SIG-M5 (cell line): ENCODE results near the gene VSTM5.

ENCODE experiments used
- DNase-seq: peaks from one replicate; lab custom pipeline; 2025; lab: John Stamatoyannopoulos, UW

VSTM5 gene

DNA sequence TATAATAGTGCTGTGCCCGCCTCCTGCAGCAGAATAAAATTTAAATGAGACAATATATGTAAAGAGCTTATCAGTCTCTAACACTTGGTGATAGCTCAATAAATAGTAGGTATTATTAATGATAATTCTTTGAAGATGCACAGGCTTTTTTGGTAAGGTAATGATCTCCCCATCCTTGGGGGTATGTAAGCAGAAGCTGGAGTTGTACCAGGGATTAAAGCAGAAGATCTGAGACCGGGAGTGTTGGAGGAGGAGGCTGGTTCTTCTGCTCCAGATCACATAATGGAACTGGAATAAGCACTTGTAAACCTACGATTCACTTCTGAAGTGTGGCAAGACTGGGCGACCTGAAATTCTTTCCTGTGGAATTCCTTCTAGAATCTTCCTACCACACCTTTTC, 8.4 kb downstream of the VSTM5 start:
- DNase-seq = no peak

DNA sequence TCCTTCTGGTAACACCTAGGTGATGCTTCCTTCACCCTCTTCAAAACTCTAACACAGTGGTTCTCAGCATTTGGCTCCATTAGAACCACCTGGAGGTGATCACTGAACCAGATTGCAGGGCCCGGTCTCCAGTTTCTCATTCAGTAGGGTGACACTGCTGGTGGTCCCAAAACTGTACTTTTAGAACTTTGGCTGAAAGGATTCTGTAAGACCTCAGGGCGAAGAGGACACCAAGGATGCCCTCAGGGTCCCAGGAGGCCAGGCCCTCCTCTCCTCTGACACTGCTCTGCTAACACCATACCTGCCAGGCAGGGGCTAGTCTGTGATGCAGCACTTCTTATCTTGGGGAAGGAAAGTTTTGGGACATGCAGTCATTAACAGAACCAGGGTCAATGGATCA, 9.0 kb downstream of the VSTM5 start:
- DNase-seq = no peak

DNA sequence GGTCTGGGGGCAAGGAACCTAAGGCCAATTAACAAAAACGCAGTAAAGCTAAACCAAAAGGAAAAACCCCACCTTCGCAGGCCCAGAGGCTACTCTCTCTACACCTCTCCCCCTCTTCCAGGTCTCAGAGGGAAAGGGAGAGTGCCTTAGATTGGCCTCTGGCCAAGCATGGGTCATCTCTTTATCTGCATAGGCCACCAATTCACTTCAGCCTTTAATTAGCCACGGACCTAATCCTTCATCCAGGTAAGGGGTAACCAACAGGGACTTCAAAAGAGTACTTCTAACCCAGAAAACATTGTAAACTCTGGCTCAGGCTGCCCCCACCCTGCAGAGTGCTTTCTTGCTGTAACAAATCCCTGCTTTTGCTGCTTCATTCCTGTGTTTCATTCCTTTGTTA, 9.4 kb downstream of the VSTM5 start:
- DNase-seq = no peak

DNA sequence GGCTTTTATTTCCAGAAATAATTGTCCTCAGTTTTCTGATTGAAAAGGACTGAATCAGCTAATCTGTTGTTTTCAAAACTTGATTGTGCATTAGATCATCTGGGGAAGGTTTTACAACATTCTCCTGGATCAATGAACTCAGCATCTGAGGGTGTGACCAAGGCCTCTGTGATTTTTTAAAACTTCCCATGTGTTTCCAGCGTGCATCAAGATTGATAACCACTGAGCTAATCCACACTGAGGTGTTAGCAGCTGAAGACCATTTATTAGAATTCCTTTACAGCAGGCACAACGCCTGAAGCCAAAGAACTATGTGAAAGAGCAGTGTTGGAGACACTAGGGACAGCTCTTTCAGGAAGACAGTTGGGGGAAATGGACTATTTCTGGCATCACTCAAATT, 10.2 kb downstream of the VSTM5 start:
- DNase-seq = no peak

DNA sequence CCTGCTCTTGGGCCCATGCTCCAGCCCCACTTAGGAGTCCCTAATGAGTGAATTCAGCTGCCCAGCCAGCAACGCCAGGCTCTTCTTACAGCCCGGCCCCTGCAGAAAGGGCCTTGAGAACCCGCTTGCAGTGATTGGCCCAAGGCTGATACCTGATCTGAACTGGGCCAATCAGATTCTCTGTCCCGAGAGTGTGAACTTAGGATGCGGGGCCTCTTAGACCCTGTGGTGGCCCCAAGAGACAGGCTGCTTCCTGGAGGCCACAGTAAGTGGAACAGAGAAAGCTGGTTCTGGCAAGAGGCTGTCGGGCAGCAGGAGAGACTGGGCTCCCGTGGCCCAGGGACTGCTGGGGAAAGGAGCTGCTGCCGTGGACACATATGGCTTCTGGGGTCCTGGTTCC, 11.5 kb downstream of the VSTM5 start:
- no peak for DNase-seq

DNA sequence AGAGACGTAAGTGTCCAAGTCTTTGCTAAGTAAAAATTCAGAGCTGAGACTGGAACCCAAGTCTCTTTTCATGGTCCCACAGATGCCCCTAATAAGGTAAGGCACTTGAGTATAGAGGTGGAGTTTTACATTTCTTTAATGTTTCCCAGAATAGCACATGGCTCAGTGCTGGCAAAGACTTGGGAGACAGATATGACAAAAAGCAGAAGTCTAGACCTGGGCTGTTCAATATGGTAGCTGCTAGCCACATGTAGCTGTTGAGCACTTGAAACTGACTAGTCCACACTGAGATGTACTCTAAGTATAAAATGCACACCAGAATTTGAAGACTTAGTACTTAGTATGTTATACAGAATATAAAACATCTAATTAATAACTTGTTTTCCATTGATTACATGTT, 17.6 kb downstream of the VSTM5 start:
- no peak for DNase-seq

DNA sequence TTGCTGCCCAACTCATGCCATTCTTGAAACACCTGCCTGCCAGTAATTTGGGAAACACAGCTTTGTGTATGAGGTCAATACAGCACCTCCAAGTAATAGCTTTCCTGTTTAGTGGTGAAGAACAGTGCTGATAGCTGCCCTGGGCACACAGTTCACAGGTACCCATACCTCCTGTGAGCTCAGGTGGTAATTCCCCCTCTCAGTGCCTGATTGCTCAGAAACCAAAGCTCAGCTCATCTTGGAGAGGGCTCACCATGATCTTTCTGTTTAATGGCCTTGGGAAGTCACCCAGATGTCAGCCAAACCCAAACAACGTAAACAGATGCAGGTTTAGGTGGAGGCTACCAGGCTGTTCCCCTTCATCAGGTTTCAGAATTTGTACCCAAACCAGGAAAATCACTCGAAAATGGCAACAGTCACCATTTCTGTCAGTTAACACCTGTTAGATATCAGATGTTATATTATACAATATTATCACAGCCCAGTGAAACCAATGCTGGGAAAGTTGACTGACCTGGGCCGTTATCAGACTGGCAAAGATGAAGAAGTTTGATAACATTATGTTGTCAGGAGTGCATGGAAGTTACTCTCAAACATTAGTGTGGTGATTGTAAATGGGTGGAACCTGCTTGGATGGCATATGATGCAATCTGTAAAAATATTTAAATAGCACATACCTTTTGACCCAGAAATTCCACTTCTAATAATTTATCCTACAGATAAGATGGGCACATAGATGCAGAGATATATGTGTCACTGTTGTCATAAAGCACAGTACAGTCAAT, 18.9 kb downstream of the VSTM5 start:
- DNase-seq = no peak

DNA sequence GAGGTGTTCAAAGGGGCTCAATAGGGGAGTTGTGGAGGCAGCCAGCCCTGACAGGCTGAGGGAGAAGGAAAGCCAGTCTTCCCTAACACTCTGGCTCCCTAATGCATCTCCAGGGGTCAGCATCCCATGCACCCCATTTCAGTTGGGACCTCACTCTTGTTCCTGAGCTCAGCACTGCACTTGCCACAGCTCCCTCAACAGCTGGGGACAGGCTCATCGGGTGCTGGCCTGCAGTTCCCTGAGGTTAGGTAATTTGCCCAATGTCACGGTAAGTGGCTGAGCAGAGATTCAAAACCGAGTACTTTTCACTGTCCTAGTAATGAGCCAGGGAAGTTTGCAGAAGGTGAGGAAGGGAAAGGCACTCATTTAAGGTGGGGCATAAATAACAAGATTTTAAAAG, 20.8 kb downstream of the VSTM5 start:
- DNase-seq = no peak

DNA sequence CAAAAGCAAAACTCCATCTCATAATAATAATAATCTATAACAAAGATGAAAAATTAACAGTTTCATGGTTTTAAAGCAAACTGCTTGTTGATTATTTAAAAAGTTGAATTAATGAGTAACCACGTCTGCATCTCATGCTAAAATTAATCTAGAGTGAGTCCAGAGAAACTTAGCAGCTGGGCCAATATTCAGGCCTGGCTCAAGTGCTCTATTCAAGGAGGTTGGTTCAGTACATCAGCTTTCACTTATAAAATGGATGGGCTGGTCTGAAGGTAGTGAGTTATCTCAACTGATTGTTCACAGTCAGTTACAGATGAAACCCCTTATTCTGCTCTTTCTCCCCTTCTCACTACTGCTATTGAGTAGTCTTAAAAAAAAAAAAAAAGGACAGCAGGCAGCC, 23.1 kb downstream of the VSTM5 start:
- no peak for DNase-seq

DNA sequence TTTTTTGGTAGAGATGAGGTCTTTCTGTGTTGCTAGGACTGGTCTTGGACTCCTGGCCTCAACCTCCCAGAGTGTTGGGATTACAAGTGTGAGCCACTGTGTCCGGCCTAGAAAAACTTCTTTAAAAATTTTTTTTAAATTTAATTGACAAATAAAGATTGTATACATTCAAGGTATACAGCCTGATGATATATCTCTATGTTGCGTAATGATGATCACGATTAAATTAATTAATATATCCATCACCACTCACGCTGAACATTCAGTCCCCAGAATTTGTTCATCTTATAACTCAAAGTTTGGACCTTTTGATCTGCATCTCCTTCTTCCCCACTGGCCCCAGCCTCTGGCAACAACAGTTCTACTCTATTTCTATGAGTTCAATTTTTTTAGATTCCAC, 27.2 kb downstream of the VSTM5 start:
- no peak for DNase-seq

DNA sequence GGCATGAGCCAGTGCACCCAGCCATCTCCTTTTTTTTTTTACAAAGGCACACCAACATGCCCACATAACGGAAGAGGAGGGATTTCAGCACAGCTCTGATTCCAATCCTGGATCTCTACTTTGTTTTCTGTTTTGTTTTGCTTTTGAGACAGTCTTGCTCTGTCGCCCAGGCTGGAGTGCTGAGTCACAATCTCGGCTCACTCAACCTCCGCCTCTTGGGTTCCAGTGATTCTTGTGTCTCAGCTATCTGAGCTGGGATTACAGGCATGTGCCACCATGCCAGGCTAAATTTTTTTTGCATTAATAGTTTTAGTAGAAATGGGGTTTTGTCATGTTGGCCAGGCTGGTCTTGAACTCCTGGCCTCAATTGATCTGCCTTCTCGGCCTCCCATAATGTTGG, 28.1 kb downstream of the VSTM5 start:
- DNase-seq = no peak

DNA sequence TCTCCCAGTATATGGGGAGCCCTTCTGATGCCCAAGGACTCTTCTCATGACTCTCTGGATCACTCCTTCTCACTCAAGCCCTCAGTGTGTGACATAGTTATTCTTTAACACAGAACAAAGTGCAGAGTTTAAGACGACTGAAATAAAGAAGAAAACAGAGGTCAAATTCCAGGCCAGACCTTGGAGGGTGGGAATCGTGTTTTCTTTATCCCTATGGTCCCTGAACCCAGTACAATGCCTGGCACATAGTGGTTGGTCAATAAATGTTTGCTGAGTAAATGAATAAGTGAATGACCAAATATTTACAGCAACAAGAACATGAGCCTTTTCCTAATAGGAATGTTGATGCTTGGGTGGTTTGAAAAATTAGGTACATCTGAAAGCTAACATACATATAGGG, 28.8 kb downstream of the VSTM5 start:
- DNase-seq = no peak

DNA sequence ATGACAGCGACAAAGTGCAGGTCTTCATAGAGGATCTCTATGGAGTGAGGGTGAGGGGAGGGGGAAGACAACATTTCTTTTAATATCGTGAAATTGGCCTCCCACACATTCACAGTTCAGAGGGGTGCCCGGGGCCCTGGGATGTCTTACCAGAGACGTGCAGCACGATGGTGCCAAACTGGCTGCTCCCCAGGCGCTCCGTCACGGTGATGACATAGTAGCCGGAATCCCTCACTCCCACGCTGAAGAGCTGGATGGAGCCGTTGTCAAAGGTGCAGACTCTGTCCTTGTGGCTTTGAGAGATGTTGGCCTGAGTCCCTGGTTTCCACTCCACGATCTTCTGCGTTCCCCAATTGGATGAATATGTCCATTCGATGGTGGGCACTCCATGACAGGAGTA, 29.6 kb downstream of the VSTM5 start:
- DNase-seq = no peak

DNA sequence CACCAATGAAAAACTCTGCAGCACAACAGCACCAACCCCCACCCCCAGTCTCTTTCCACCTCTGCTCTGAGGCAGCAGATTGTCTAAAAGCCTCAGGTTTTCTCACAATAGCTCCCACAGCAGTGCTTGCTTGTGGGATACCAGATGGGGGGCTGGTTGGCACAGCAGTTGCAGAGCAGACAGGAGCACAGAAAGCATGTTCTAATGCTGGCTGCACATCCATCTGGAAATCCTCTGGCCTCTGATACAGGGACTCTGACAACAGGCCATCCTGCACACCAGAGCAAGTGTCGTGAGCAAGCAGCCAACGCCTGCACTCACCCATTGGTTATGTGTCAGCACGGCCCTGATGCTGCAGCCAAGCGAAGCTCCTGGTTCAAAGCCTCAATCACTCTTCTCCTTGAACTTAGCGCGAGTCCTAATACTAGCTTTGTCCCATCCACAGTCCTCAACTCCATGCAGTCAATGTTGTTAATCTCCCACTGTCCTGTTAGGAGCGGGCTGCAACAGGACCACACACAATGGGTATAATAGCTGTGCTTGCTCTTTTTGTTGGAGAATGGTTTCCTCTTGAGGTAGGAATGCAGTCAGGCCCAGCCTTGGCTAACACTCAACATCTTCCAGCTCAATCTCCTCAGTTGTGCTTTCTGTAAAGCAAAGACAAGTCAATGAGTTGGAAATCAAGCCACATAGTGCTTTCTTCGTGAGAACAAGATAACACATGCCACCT, 30.3 kb downstream of the VSTM5 start:
- DNase-seq = no peak

DNA sequence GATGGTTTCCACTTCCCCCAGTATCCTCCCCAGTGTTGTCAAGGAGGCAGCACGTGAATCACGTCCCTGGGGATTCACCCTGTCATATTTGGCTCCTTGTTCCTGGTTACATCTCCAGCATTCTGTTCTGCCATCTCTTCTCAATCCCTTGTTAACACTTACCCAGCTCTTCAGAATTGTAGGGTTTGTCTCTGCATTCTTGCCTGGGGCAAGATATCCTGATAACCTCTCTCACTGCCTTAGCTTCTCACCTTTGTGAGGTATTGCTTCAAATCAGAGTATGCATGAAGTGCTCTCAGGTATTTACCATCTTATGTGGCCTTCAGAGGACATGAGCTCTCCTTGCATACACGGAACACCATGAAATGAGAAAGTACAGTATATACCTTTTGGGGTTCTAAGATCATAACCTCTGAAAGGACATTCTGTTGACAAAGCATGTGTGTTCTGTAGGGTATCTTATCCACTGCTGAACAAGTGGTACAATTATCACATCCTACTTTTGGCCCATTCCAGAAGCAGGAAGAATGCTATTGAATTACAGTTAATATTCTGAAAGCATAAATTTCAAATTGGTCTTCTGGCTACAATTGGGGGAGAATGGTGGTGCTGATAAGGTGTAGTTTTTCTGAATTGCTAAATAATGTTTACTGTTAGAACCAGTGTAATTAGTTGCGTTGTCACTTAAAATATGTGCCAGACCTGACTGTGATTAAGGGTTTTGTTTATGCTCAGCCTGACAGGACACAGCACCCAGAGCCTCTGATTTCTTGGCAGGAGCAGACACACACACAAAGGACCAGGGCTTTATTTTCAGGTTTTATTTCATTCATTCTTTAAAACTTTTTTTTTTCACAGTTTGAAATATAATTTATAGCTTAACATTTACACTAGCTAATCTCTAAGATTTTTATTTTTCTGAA, 32.7 kb downstream of the VSTM5 start:
- DNase-seq = no peak

DNA sequence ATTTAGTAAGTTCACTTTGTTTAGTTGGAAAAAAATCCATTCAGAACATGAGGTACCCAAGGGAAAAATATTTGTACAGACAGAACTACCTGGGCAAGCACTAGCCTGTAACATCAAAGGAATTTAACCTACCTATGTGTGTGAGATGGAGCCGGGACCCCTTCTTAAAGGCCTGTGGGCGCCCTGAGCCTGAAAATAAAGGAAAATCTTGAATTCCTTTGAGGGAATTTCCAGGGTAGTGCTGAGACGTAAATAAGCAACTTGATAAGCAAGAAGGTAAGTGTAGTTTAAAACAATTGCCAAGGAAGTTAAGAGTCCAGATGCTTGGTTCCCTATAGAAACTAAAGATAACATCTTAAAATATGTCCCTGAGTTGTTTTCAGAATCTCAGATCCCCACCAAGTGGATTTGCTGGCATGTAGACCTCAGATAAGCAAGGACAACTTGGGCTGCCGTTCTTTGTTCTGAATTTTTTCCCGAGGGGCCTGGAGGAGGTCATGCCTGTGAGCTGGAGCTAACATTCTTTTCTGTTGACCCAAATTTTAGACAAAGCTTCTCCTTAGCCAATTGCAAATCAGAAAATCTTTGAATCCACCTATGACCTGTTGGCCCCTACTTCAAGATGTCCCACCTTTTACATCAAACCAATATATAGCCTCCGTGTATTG, 35.3 kb downstream of the VSTM5 start:
- DNase-seq = no peak

DNA sequence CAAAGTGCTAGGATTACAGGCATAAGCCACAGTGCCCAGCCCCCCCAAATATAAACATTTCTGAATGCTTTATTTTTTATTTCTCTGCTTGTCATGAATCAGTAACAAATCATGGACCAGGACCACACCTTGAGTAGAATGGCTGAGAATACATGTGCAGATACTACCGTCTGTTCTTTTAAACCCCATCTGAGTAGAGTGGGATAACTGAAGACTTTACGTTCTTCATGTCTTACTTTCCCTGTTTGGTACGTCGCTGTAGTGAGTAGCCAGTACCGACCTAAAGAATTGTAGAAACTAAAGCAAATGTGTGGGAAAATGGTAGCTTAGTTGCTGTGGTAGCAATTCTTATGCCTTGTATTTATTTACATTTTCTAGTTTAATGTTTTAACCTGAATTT, 36.4 kb downstream of the VSTM5 start:
- DNase-seq = no peak

DNA sequence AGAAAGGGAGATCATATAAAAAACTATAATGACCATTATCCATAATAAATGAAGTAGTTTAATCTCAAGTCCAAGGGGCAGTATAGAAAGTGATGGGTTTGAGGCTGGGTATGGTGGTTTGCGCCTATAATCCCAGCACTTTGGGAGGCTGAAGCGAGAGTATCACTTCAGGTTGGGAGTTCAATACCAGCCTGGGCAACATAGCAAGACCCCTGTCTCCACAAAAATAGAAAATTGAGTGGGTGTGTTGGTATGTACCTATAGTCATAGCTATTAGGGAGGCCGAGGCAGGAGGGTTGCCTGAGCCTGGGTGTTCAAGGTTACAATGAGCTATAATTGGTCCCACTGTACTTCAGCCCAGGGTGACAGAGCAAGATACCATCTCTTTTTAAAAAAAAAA, 42.4 kb downstream of the VSTM5 start:
- no peak for DNase-seq

DNA sequence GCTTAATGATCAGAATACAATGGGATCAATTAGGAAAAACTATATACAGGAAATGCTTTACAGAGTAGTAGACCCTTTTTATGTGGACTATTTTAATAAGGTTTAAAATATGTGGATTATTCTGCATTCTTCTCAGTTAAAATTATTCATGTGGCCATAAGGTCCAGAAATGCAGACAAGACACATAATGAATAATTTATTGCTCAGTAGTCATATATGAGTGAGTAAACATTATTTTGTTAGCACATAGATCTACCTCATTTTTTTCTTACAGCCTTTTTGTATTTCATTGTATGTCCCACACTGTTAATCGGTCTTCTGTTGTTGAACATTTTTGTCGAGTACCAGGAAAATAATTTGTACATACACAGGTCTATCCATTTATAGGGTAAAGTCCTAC, 45.5 kb downstream of the VSTM5 start:
- DNase-seq = no peak

DNA sequence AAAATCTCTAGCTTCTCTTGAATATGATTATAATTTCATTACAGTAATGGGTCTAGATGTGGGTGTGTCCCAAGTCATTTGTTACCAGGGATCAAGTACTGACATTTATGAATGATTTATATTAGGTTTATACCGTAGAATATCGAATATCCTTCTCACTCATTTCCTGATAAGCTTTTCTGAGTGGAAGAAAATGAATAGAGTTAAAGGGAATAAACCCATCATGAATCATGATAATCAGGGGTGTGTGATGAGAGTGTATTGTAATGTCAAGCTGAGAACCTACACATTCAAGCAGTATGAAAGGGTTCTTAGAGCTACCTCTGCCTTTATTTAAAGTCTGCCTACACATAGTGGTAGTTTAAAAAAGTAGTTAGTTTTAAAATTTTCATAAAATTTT, 49.1 kb downstream of the VSTM5 start:
- DNase-seq = no peak

DNA sequence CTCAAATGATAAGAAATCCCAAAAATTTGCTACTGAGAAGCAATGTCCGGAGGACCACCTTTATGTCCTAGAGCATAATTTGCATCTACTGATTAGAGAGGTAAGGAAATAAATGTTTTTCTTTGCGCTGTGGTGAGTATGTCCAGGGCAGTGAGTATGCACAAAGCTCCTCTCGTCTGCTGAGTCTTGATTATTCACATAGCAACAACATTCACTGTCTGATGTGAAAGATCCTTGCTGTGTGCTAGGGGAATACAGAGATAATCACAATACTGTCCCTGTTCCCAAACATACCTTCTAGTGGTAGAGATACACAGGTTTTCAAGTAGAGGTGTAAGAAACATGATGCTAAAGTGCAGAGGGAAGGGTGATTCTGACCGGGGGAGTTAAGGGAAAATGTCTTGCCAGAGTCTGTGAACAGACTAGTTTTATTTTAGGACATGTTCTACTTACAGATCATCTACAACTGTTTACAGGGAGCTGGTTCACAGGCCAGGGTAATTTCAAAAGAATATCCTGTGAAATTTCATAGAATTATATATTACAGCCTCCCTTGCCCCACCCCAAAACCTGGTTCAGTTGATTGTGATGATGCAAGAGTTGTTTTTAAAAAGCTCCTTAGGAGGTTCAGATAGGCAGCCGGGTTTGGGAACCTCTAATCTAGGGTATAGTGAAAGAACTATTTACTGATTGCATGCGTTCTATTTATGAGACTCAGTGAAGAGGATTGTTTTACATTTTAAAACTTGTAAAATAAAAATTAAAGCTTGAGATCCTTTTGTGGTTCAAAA, 53.8 kb downstream of the VSTM5 start:
- DNase-seq = no peak
